GM19193 (cell line): ENCODE measurements around the gene ALDH1A2.

Experiments
- POLR2A ChIP-seq: IDR thresholded peaks from 4 replicates; pipeline ENCODE4 v1.6.1; 2011; ENCODE audit not compliant: insufficient read depth, insufficient read length; ENCODE audit errors: extremely low read depth

Gene ALDH1A2

DNA sequence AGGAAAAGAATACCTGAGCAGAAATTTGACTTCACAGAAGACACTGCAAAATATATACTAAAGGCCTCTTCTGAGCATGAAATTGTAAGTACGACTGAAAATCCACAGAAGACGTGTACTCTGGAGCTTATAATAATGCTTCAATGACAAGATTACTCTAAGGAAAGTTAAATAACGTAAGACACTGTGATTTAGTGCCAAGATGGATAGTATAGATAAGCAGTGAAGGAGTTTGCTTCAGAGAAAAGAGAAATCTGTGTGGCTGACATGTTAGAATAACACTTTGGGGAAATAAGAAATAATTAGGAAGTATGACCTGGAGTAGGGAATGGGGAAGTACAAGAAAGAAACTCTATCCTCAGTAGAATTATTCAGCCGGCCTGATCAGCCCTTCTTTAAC lies 28.9 kb downstream of the ALDH1A2 start:
- TF ChIP-seq POLR2A = no peak

DNA sequence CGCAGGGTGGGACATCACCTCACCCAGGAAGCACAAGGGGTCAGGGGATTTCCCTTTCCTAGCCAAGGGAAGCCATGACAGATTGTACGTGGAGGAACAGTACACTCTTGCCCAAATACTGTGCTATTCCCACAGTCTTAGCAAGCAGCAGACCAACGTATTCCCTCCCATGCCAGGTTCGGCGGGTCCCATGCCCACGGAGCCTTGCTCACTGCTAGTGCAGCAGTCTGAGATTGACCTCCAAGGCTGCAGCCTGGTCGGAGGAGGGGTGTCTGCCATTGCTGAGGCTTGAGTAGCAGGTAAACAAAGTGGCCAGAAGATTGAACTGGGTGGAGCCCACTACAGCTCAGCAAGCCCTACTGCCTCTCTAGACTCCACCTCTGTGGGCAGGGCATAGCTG lies 39.0 kb downstream of the ALDH1A2 start:
- no peak for TF ChIP-seq POLR2A

DNA sequence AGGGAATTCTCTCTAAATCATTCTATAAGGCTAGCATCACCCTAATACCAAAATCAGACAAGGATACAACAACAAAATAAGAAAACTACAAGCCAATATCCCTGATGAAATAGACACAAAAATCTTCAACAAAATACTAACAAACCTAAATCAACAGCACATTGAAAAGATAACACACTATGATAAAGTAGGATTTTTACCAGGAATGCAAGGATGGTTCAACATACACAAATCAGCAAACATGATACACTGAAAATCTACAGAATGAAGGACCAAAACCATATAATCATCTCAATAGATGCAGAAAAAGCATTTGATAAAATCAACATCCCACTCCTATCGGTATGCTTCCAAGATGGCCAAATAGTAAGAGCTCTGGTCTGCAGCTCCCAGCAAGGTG lies 39.5 kb downstream of the ALDH1A2 start:
- TF ChIP-seq POLR2A = no peak

DNA sequence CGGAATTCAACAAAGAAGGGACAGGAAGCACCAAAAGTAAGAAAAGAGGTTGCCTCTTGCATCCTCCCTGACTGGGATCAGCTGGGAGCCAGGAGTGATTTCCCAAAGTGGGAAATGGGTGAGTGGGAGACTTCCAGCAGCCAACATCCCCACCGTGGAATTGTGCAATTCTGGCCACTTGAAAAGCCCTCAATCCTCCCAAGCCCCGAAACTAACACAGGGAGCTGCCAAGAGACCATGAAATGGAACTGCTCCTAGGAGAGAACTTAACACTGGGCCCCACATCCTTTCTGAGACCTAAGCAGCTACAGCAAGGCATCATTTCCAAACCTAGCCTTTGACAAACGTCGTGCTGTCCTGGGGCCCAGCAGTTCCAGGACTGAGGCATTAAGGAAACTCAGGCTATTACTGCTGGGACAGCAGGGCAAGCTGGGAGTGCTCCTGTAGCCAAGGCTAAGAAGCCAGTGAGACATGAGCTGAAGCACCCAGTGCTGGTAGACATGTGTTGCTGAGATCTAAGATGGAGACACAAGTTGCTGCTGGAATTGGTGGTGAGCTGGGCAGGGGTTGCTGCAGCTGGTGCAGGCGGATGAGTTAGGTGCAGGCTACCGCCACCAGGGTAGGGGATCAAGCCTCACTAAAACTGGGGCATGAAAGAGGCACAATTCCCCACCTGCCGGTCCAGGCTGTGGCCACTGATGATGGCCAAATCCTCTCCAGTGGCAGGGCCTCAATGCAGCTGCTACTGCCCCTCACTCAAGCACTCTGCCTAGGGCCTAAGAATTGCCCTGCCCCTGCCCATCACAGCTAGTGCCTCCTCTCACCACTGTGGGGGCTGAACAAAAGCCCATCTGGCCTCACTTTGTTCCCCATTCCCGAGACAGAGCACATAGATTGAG lies 43.9 kb downstream of the ALDH1A2 start:
- TF ChIP-seq POLR2A = no peak

DNA sequence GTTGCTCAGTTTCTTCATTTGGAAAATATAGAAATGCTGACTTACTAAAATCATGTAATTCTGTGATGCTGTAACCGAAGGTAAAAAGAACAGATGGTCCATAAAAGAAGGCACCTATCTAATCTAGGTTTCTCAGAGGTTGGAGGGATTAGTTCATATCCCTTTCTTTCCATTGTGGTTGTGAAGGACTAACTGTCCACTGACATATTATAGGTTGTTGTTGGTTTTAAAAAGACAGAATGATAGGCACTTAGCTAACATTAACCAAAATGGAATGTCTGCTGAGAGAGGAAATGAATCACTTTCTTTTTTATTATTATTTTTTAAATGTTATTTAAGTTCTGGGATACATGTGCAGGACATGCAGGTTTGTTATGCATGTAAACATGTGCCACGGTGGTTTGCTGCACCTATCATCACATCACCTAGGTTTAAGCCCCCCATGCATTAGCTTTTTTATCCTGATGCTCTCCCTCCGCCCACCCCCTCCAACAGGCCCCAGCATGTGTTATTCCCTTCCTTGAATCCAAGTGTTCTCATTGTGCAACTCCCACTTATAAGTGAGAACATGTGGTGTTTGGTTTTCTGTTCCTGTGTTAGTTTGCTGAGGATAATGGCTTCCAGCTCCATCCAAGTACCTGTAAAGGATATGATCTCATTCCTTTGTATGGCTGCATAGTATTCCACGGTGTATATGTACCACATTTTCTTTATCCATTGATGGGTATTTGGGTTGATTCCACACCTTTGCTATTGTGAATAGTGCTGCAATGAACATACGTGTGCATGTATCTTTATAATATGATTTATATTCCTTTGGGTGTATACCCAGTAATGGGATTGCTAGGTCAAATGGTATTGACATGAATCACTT lies 45.8 kb downstream of the ALDH1A2 start:
- TF ChIP-seq POLR2A = no peak

DNA sequence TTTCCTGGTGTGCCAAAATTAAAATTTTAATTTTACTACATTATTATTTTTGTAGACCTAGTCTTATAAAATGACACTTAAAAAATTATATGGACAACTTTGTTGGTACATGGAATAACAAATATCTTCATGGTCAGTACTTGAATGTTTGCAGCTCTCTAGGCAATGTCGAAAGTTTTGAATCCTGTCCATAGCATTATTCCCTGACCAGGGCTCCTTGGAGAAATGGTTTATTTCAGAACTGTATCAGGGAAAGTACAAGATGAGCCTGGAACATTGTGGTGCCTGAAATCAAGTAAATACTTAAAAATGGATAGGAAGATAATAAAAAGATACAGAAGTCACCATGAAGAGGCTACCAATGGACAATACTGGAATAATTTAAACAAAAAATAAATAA lies 47.6 kb downstream of the ALDH1A2 start:
- no peak for TF ChIP-seq POLR2A

DNA sequence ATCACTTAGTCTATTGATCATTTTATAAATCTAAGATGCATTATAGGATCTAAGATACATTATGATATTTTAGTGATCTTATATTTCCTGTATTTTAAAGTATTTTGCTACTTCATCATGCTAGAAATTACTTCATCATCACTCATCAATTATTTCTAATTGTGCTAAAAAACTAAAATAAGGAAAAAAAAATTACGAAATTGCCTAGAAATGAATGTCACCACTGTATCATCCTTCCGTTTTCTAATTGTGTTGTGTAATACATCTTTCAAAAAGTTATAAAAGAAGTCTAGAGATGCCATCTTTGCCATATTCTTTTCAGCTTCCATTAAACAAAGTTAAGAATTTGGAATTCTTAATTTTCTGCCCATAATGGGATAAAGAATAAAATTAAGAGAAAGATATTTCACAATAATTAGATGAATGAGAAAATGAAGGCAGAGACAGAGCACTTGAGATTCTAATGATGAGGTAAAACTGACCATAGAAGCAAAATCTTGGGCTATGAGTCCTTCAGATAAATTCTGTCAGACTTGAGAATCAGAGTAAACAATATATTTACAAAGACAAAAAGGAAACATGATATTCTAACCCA lies 48.8 kb downstream of the ALDH1A2 start:
- TF ChIP-seq POLR2A = no peak

DNA sequence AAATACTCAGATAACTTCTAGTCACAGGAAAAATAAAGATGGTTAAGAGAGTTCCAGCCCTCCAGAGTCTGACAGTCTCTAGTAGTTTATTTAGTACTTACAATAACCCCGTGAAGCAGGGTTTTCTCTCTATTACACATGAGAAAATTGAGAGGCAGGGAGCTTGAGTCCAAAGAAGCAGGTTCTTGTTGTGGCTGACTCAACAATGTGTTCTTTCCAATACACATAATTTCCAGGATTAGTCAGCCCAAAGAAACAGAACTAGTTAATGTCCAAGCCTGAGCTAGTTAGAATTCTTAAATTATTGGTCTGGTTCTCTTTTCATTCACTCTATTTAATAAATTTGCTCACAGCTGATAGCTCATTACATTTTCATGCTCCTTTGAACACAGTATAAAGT lies 49.9 kb downstream of the ALDH1A2 start:
- no peak for TF ChIP-seq POLR2A

DNA sequence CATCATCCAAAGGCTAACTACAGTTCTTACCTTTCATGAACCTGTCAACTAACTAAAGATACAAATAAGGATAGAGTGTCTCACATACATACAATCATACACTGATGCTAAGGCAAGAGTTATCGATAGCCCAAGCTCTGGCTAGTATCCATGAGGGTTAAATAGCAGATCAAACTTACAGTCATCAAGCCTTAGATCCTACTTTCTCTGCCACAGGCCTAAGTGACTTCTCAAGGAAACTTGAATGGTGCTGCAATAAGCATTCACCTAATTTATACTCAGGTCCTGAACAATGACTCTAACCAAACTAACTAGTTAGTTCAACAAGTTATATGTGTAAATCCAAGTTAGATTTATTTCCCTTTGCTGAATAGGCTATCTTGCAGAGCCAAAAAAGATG lies 51.0 kb downstream of the ALDH1A2 start:
- no peak for TF ChIP-seq POLR2A

DNA sequence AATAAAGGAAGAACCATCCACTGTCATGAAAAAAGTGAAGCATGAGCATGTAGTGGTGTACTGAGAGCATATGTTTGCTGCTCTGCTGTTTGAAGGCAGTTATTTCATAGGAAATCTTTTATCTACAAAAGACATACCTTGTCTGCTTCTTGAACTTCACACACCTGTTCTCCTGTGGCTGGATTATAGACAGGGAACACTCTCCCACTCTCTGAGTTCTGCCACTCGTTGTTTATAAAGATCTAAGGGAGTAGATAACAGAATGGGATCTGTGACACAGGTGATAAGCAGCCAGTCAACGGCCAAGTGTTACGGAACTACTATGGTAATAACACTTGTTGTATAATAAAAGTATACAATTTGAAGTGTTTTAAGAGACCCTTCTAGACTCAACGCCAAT lies 51.5 kb downstream of the ALDH1A2 start:
- TF ChIP-seq POLR2A = no peak

DNA sequence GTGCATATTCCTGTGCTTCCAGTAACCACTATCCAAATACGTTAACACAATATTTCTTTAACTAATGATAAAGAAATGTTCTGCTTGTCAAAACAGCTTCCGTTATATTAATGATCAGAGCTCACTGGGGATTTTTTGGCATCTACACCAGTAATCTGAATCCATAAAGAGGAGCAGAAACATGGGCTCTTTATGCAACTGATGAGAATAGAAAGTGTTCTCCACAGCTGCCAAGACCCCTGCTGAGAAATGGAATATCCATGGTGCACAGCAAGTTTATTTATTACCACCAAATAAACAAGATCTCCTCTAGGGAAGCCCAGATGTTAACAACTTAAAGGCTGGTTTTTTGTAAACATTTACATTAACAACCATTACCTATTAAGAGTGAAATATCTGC lies 54.5 kb downstream of the ALDH1A2 start:
- no peak for TF ChIP-seq POLR2A

DNA sequence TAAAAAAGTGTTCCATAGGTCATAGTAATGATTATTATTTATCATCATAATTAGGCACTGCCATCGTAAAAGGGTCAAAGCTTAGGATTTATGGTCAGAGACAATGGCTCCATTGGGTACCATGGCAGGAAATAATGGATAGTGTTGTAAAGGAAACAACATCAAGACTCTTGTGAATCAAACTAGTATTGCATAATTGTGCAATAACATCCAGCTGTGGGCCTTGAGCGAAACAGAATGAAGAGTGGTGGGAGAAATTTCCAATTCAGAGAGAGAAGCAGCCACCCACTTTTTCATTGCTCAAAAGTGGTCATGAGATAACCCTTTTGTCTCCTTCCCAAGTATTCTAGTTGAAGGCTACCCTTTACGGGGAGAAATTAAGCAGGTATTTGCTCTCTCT lies 61.7 kb downstream of the ALDH1A2 start:
- no peak for TF ChIP-seq POLR2A

DNA sequence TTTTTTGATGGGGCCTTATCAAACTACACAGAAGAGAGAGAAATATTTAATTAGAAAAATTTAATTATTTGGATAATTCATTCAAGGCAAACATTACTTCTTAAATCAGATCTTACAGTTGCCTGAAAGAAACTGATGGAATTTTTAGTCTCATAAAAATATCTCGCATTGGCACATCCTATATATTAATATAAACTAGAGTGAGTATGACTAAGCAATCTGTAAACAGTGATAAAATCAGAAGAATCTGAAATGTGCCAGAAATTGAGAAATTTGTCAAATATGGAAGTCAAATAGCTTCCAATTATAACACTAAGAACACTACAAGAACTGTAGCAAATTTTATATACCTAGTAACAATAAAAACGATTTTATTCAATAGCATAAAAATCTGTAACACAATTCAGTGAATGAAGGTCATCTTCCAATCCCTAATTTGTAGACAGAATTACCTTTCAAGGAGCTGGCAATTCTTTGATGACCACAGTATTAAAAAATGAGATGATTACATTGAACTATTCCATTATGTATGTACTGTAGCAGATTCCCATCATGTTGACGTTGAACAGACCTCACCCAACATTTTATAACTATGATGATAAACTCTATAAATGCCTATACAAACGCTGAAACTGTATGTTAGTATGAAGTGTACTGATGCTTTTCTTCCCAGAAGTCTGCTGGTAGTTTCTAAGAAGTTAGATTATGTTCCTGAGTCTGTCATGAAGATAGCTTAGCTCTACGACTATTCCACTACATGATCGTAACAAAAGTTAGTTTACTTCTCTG lies 63.0 kb downstream of the ALDH1A2 start:
- no peak for TF ChIP-seq POLR2A

DNA sequence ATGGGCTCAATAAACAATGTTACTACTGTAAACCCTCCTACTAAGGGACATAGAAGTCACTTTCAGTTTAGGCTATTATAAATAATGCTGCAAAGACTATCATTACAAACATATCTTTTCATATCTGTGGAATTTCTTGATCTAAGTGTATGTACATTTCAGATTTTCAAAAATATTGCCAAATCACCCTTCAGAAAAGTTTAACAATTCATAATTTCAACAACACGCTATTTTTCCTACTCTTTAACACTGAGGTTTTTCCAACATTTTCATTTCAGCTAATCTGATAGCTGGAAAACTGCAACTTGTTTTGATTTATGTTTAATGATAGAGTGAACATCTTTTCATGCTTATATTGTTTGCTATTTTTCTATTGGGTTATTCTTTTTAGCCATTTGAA lies 69.0 kb downstream of the ALDH1A2 start:
- no peak for TF ChIP-seq POLR2A
